Adrenal gland (tissue), 5 donors: ENCODE data around the gene SPC25.

ENCODE experiments used
- POLR2A ChIP-seq, 2 donors: fragments of 450-650 bp; IDR thresholded peaks; one replicate each; pipeline ENCODE4 v1.6.1; 2017; ENCODE audit warnings: antibody characterized with exemption in 2 of 2, mild to moderate bottlenecking in 2 of 2, moderate library complexity in 1 of 2
- TF ChIP-seq, protein P1 (sequence below), 6 experiments: fragments of 450-650 bp in 4 of 6; fragments of 200-600 bp in 2 of 6; sonication (generic) in 1 of 6; IDR thresholded peaks; 1 replicate in 5 of 6; 2 replicates in 1 of 6; pipeline versions ENCODE4 v1.5.1 to v1.8.0; 2016 to 2021; ENCODE audit warnings: antibody characterized with exemption in 6 of 6, mild to moderate bottlenecking in 2 of 6, moderate library complexity in 1 of 6
- donor health status: DM: no; HTN: no; CAD: no.

DNA sequence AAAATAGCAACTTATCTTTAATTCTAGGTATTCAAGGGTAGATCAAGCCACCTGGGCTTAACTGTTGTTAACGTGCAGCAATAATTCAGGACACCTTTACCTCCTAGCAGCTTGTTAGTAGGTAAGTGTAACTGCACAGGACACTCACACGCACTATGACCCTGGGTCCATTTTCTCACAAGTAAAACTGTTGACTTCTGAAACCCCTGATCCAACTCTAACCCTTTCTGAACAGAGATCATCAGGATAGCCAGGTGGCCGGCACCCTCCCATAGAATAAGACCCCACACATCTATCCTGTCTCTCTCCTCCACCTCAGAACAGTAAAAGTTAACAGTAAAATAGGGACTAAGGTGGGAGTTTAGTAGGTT, 610 bp downstream of the SPC25 start:
- TF ChIP-seq, protein P1, sequence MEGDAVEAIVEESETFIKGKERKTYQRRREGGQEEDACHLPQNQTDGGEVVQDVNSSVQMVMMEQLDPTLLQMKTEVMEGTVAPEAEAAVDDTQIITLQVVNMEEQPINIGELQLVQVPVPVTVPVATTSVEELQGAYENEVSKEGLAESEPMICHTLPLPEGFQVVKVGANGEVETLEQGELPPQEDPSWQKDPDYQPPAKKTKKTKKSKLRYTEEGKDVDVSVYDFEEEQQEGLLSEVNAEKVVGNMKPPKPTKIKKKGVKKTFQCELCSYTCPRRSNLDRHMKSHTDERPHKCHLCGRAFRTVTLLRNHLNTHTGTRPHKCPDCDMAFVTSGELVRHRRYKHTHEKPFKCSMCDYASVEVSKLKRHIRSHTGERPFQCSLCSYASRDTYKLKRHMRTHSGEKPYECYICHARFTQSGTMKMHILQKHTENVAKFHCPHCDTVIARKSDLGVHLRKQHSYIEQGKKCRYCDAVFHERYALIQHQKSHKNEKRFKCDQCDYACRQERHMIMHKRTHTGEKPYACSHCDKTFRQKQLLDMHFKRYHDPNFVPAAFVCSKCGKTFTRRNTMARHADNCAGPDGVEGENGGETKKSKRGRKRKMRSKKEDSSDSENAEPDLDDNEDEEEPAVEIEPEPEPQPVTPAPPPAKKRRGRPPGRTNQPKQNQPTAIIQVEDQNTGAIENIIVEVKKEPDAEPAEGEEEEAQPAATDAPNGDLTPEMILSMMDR (IDR thresholded peaks at IDR 0.05) = no peak
- no peak for TF ChIP-seq POLR2A (IDR thresholded peaks at IDR 0.05)
